ENCODE data around the gene EAPP. TPM values are rescaled to one million over a fixed set of nuclear protein-coding genes. Genes with fewer than 3 reads are reported as not detected.
"Not testable (repeated sequence)": the region's sequence is repeated elsewhere in the genome, so short reads cannot be mapped to it uniquely, and the experiment has no call there.

Gene EAPP
- total RNA-seq, 1 donor from 2014 or later = 27.0 TPM

GRCh38 chr14:34522496-34522895 lies 17.0 kb downstream of the EAPP start:
- H3K27ac Mint-ChIP-seq (ENCODE audit: unreplicated experiment) = no peak overlapping the region
- H3K9me3 Mint-ChIP-seq (ENCODE audit: low read depth) = no peaks in the 10 kb centered on the region
- DNase-seq (ENCODE audit: low spot score) = no peak
- no peak for TF ChIP-seq CTCF (IDR thresholded peaks at IDR 0.05)
- no peaks in the 10 kb centered on the region for H3K27me3 Mint-ChIP-seq (ENCODE audit: low read depth)
- no peaks in the 10 kb centered on the region for H3K4me1 Mint-ChIP-seq (ENCODE audit: low read depth)
- H3K4me3 Mint-ChIP-seq (ENCODE audit: unreplicated experiment) = no peak overlapping the region
- peaks cover 38% of the 10 kb centered on the region for H3K36me3 Mint-ChIP-seq (ENCODE audit: low read depth)

- H3K27me3 Mint-ChIP-seq (ENCODE audit: low read depth); H3K27ac Mint-ChIP-seq (ENCODE audit: unreplicated experiment); DNase-seq (ENCODE audit: low spot score); H3K9me3 Mint-ChIP-seq (ENCODE audit: low read depth); H3K4me3 Mint-ChIP-seq (ENCODE audit: unreplicated experiment); H3K4me1 Mint-ChIP-seq (ENCODE audit: low read depth): not testable (repeated sequence)
- H3K36me3 Mint-ChIP-seq (ENCODE audit: low read depth) = peaks cover 41% of the 10 kb centered on the region
These were observed 18.4 kb downstream of the EAPP start for GRCh38 chr14:34521071-34521470.

GRCh38 chr14:34520304-34520970 lies 19.1 kb downstream of the EAPP start:
- not testable (repeated sequence) for H3K9me3 Mint-ChIP-seq (ENCODE audit: low read depth); H3K4me3 Mint-ChIP-seq (ENCODE audit: unreplicated experiment); H3K27ac Mint-ChIP-seq (ENCODE audit: unreplicated experiment); DNase-seq (ENCODE audit: low spot score); H3K27me3 Mint-ChIP-seq (ENCODE audit: low read depth); H3K4me1 Mint-ChIP-seq (ENCODE audit: low read depth)
- peaks cover 41% of the 10 kb centered on the region for H3K36me3 Mint-ChIP-seq (ENCODE audit: low read depth)

GRCh38 chr14:34507884-34508283 lies 31.6 kb downstream of the EAPP start:
- DNase-seq (ENCODE audit: low spot score) = no peak
- Mint-ChIP-seq H3K9me3 (ENCODE audit: low read depth) (no peaks in the 10 kb centered on the region), H3K27ac (ENCODE audit: unreplicated experiment) (no peak overlapping the region), H3K4me3 (ENCODE audit: unreplicated experiment) (no peak overlapping the region), H3K36me3 (ENCODE audit: low read depth) (no peaks in the 10 kb centered on the region), H3K4me1 (ENCODE audit: low read depth) (peaks cover 6% of the 10 kb centered on the region), H3K27me3 (ENCODE audit: low read depth) (no peaks in the 10 kb centered on the region)
- TF ChIP-seq CTCF (IDR thresholded peaks at IDR 0.05) = no peak

GRCh38 chr14:34507459-34507858 lies 32.0 kb downstream of the EAPP start:
- Mint-ChIP-seq H3K36me3 (ENCODE audit: low read depth) (no peaks in the 10 kb centered on the region), H3K27ac (ENCODE audit: unreplicated experiment) (no peak overlapping the region), H3K4me1 (ENCODE audit: low read depth) (peaks cover 10% of the 10 kb centered on the region), H3K27me3 (ENCODE audit: low read depth) (no peaks in the 10 kb centered on the region), H3K9me3 (ENCODE audit: low read depth) (no peaks in the 10 kb centered on the region), H3K4me3 (ENCODE audit: unreplicated experiment) (no peak overlapping the region)
- no peak for TF ChIP-seq CTCF (IDR thresholded peaks at IDR 0.05)
- DNase-seq (ENCODE audit: low spot score) = no peak

- not testable (repeated sequence) for H3K4me3 Mint-ChIP-seq (ENCODE audit: unreplicated experiment); DNase-seq (ENCODE audit: low spot score); H3K36me3 Mint-ChIP-seq (ENCODE audit: low read depth); H3K27me3 Mint-ChIP-seq (ENCODE audit: low read depth); H3K9me3 Mint-ChIP-seq (ENCODE audit: low read depth); H3K27ac Mint-ChIP-seq (ENCODE audit: unreplicated experiment)
- peaks cover 29% of the 10 kb centered on the region for H3K4me1 Mint-ChIP-seq (ENCODE audit: low read depth)
These were observed 34.4 kb downstream of the EAPP start for GRCh38 chr14:34505124-34505491.

- not testable (repeated sequence) for H3K27ac Mint-ChIP-seq (ENCODE audit: unreplicated experiment)
These were observed 35.5 kb downstream of the EAPP start for GRCh38 chr14:34504027-34504426.

More at GRCh38 chr14:34504027-34504426, 35.5 kb downstream of the EAPP start:
- peaks cover 29% of the 10 kb centered on the region for H3K4me1 Mint-ChIP-seq (ENCODE audit: low read depth)
- not testable (repeated sequence) for H3K36me3 Mint-ChIP-seq (ENCODE audit: low read depth); H3K27me3 Mint-ChIP-seq (ENCODE audit: low read depth); H3K9me3 Mint-ChIP-seq (ENCODE audit: low read depth); DNase-seq (ENCODE audit: low spot score); H3K4me3 Mint-ChIP-seq (ENCODE audit: unreplicated experiment)

All from chondrocyte (in vitro differentiated cells).